Measurements from ENCODE around the gene NRIP1. TPM values are rescaled to one million over a fixed set of nuclear protein-coding genes. Genes with fewer than 3 reads are reported as not detected.

NRIP1 gene
- total RNA-seq, 1 donor from 2014 or later: 58.5 TPM

DNA sequence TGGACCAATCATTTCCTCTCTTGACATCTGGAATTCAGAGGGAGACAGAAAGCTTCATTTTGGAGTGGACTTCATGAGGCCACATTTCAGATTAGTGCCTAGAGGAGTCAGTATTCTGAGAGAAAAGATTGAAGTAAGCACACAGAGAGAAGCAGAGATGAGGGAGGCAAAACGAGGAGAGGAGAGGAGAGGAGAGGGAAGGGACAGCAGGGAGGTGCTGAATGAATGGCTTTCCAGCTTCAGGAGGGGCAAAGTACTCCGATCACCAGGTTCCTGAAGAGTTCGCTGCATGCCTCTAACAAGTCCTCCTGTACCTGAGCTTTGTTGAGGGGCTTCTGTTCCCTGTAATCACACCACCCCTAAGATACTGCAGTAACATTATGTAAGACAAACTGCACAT, 76.0 kb downstream of the NRIP1 start:
- Histone ChIP-seq H3K27ac (ENCODE audit: low read depth, low read length) (no peak overlapping the region), H3K9me3 (ENCODE audit: control insufficient read depth in 3 of 3, low read length in 3 of 3) (no peaks in the 10 kb centered on the region), H3K27me3 (ENCODE audit: control insufficient read depth in 3 of 3, insufficient read depth in 3 of 3, low read length in 3 of 3) (no peaks in the 10 kb centered on the region), H3K9ac (ENCODE audit: low read depth in 1 of 3, low read length in 3 of 3) (no peak overlapping the region), H3K4me3 (ENCODE audit: low read length in 3 of 3) (no peak overlapping the region), H3K36me3 (ENCODE audit: control insufficient read depth in 3 of 3, insufficient read depth in 3 of 3, low read length in 3 of 3) (peaks cover 0 to 7% (median 0%) of the 10 kb centered on the region in 3 donors), H3K4me1 (ENCODE audit: control insufficient read depth in 3 of 3, insufficient read depth in 3 of 3, low read length in 3 of 3) (peaks cover 8 to 12% (median 9%) of the 10 kb centered on the region in 3 donors)

- H3K9me3 ChIP-seq (ENCODE audit: control insufficient read depth in 3 of 3, low read length in 3 of 3): no peaks in the 10 kb centered on the region
- no peak overlapping the region for H3K9ac ChIP-seq (ENCODE audit: low read depth in 1 of 3, low read length in 3 of 3)
- H3K27ac ChIP-seq (ENCODE audit: low read depth, low read length): no peak overlapping the region
- no peaks in the 10 kb centered on the region for H3K27me3 ChIP-seq (ENCODE audit: control insufficient read depth in 3 of 3, insufficient read depth in 3 of 3, low read length in 3 of 3)
- H3K36me3 ChIP-seq (ENCODE audit: control insufficient read depth in 3 of 3, insufficient read depth in 3 of 3, low read length in 3 of 3): peaks cover 0 to 7% (median 0%) of the 10 kb centered on the region in 3 donors
- H3K4me3 ChIP-seq (ENCODE audit: low read length in 3 of 3): no peak overlapping the region
- peaks cover 8 to 12% (median 9%) of the 10 kb centered on the region in 3 donors for H3K4me1 ChIP-seq (ENCODE audit: control insufficient read depth in 3 of 3, insufficient read depth in 3 of 3, low read length in 3 of 3)
These were observed 77.2 kb downstream of the NRIP1 start for GRCh38 chr21:14987370-14988170.

GRCh38 chr21:14985306-14985705, 79.5 kb downstream of the NRIP1 start:
- no peaks in the 10 kb centered on the region for H3K9me3 ChIP-seq (ENCODE audit: control insufficient read depth in 3 of 3, low read length in 3 of 3)
- H3K9ac ChIP-seq (ENCODE audit: low read depth in 1 of 3, low read length in 3 of 3): no peak overlapping the region
- no peak overlapping the region for H3K4me3 ChIP-seq (ENCODE audit: low read length in 3 of 3)
- H3K36me3 ChIP-seq (ENCODE audit: control insufficient read depth in 3 of 3, insufficient read depth in 3 of 3, low read length in 3 of 3): peaks cover 0 to 5% (median 0%) of the 10 kb centered on the region in 3 donors
- no peaks in the 10 kb centered on the region for H3K27me3 ChIP-seq (ENCODE audit: control insufficient read depth in 3 of 3, insufficient read depth in 3 of 3, low read length in 3 of 3)
- peaks cover 7 to 8% (median 8%) of the 10 kb centered on the region in 3 donors for H3K4me1 ChIP-seq (ENCODE audit: control insufficient read depth in 3 of 3, insufficient read depth in 3 of 3, low read length in 3 of 3)
- no peak overlapping the region for H3K27ac ChIP-seq (ENCODE audit: low read depth, low read length)

GRCh38 chr21:14982336-14982735, 82.5 kb downstream of the NRIP1 start:
- Histone ChIP-seq H3K4me1 (ENCODE audit: control insufficient read depth in 3 of 3, insufficient read depth in 3 of 3, low read length in 3 of 3) (peaks cover 0 to 2% (median 0%) of the 10 kb centered on the region in 3 donors), H3K27me3 (ENCODE audit: control insufficient read depth in 3 of 3, insufficient read depth in 3 of 3, low read length in 3 of 3) (no peaks in the 10 kb centered on the region), H3K27ac (ENCODE audit: low read depth, low read length) (no peak overlapping the region), H3K9ac (ENCODE audit: low read depth in 1 of 3, low read length in 3 of 3) (no peak overlapping the region), H3K36me3 (ENCODE audit: control insufficient read depth in 3 of 3, insufficient read depth in 3 of 3, low read length in 3 of 3) (no peaks in the 10 kb centered on the region), H3K4me3 (ENCODE audit: low read length in 3 of 3) (no peak overlapping the region), H3K9me3 (ENCODE audit: control insufficient read depth in 3 of 3, low read length in 3 of 3) (no peaks in the 10 kb centered on the region)

DNA sequence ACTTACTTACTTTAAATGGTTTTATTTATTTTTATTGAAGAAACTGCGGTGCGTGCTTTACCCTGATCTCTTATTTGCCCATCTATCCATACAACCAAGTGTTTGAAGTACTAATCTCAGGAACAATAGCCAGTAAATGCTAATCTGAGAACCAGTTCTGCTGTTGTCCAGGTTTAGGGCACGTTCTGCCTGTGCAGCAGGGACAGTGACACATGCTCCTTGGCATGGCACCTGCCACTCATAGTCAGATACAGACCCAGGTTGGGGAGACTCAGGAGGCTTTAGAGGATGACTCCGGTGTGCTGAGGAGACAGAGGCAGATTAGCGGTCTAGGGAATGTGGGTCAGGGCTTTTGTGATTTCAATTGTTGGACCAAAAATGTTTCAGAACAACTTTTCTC, 83.6 kb downstream of the NRIP1 start:
- Histone ChIP-seq H3K36me3 (ENCODE audit: control insufficient read depth in 3 of 3, insufficient read depth in 3 of 3, low read length in 3 of 3) (no peaks in the 10 kb centered on the region), H3K9me3 (ENCODE audit: control insufficient read depth in 3 of 3, low read length in 3 of 3) (no peaks in the 10 kb centered on the region), H3K9ac (ENCODE audit: low read depth in 1 of 3, low read length in 3 of 3) (no peak overlapping the region), H3K27me3 (ENCODE audit: control insufficient read depth in 3 of 3, insufficient read depth in 3 of 3, low read length in 3 of 3) (no peaks in the 10 kb centered on the region), H3K4me3 (ENCODE audit: low read length in 3 of 3) (no peak overlapping the region), H3K27ac (ENCODE audit: low read depth, low read length) (no peak overlapping the region), H3K4me1 (ENCODE audit: control insufficient read depth in 3 of 3, insufficient read depth in 3 of 3, low read length in 3 of 3) (peaks cover 0 to 2% (median 0%) of the 10 kb centered on the region in 3 donors)

DNA sequence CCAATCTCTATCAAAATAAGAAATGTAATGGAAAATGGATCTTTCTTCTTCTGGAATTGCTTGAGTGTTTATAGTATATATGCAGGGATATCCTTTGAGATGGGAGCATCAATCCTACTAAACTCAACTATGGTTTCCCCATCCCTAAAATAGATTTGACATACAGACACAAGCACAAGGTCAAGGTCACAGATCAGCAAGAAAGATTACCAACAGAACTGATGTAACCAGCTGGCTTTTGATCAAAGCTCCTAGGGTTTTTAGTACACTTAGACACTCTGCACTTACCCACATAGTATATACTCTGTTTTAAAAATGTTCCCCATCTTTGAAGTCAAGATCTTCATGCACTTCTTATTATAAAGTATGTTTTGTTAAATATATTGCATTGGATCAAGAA, 85.5 kb downstream of the NRIP1 start:
- no peak overlapping the region for H3K4me3 ChIP-seq (ENCODE audit: low read length in 3 of 3)
- H3K36me3 ChIP-seq (ENCODE audit: control insufficient read depth in 3 of 3, insufficient read depth in 3 of 3, low read length in 3 of 3): peaks cover 0 to 2% (median 0%) of the 10 kb centered on the region in 3 donors
- no peak overlapping the region for H3K27ac ChIP-seq (ENCODE audit: low read depth, low read length)
- no peaks in the 10 kb centered on the region for H3K27me3 ChIP-seq (ENCODE audit: control insufficient read depth in 3 of 3, insufficient read depth in 3 of 3, low read length in 3 of 3)
- H3K9ac ChIP-seq (ENCODE audit: low read depth in 1 of 3, low read length in 3 of 3): no peak overlapping the region
- H3K4me1 ChIP-seq (ENCODE audit: control insufficient read depth in 3 of 3, insufficient read depth in 3 of 3, low read length in 3 of 3): peaks cover 0 to 2% (median 0%) of the 10 kb centered on the region in 3 donors
- H3K9me3 ChIP-seq (ENCODE audit: control insufficient read depth in 3 of 3, low read length in 3 of 3): no peaks in the 10 kb centered on the region

DNA sequence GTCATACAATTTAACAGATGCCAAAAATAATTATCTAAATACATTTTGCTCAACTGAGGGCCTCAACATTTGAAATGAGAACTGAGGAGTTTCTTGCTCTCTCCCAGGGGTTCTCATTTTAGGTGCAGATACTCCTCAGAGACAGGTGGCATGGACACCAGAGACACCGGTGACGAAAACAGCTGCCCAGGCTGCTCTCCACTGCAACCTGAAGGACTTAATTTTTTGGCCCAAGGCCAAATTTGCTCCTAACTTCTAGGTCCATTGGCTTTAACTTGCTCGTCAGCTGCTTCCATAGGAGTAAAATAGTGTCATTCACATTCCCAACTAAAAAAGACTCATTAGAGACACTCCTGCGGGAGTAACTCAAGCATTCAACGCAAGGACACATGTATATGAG, 87.0 kb downstream of the NRIP1 start:
- Histone ChIP-seq H3K4me1 (ENCODE audit: control insufficient read depth in 3 of 3, insufficient read depth in 3 of 3, low read length in 3 of 3) (peaks cover 0 to 2% (median 0%) of the 10 kb centered on the region in 3 donors), H3K9me3 (ENCODE audit: control insufficient read depth in 3 of 3, low read length in 3 of 3) (no peaks in the 10 kb centered on the region), H3K27ac (ENCODE audit: low read depth, low read length) (no peak overlapping the region), H3K4me3 (ENCODE audit: low read length in 3 of 3) (no peak overlapping the region), H3K36me3 (ENCODE audit: control insufficient read depth in 3 of 3, insufficient read depth in 3 of 3, low read length in 3 of 3) (peaks cover 0 to 2% (median 0%) of the 10 kb centered on the region in 3 donors), H3K27me3 (ENCODE audit: control insufficient read depth in 3 of 3, insufficient read depth in 3 of 3, low read length in 3 of 3) (no peaks in the 10 kb centered on the region), H3K9ac (ENCODE audit: low read depth in 1 of 3, low read length in 3 of 3) (no peak overlapping the region)

- H3K9ac ChIP-seq (ENCODE audit: low read depth in 1 of 3, low read length in 3 of 3): no peak overlapping the region
- no peak overlapping the region for H3K4me3 ChIP-seq (ENCODE audit: low read length in 3 of 3)
- H3K4me1 ChIP-seq (ENCODE audit: control insufficient read depth in 3 of 3, insufficient read depth in 3 of 3, low read length in 3 of 3): peaks cover 0 to 2% (median 0%) of the 10 kb centered on the region in 3 donors
- no peak overlapping the region for H3K27ac ChIP-seq (ENCODE audit: low read depth, low read length)
- no peaks in the 10 kb centered on the region for H3K27me3 ChIP-seq (ENCODE audit: control insufficient read depth in 3 of 3, insufficient read depth in 3 of 3, low read length in 3 of 3)
- no peaks in the 10 kb centered on the region for H3K9me3 ChIP-seq (ENCODE audit: control insufficient read depth in 3 of 3, low read length in 3 of 3)
- H3K36me3 ChIP-seq (ENCODE audit: control insufficient read depth in 3 of 3, insufficient read depth in 3 of 3, low read length in 3 of 3): peaks cover 0 to 2% (median 0%) of the 10 kb centered on the region in 3 donors
These were observed 89.5 kb downstream of the NRIP1 start for GRCh38 chr21:14975136-14975919.

- Histone ChIP-seq H3K9me3 (ENCODE audit: control insufficient read depth in 3 of 3, low read length in 3 of 3) (no peaks in the 10 kb centered on the region), H3K27ac (ENCODE audit: low read depth, low read length) (no peak overlapping the region), H3K4me1 (ENCODE audit: control insufficient read depth in 3 of 3, insufficient read depth in 3 of 3, low read length in 3 of 3) (no peaks in the 10 kb centered on the region), H3K27me3 (ENCODE audit: control insufficient read depth in 3 of 3, insufficient read depth in 3 of 3, low read length in 3 of 3) (no peaks in the 10 kb centered on the region), H3K4me3 (ENCODE audit: low read length in 3 of 3) (no peak overlapping the region), H3K36me3 (ENCODE audit: control insufficient read depth in 3 of 3, insufficient read depth in 3 of 3, low read length in 3 of 3) (peaks cover 5 to 8% (median 7%) of the 10 kb centered on the region in 3 donors), H3K9ac (ENCODE audit: low read depth in 1 of 3, low read length in 3 of 3) (no peak overlapping the region)
These were observed 92.1 kb downstream of the NRIP1 start for GRCh38 chr21:14972678-14973077.

GRCh38 chr21:14968821-14969220, 96.0 kb downstream of the NRIP1 start:
- no peaks in the 10 kb centered on the region for H3K9me3 ChIP-seq (ENCODE audit: control insufficient read depth in 3 of 3, low read length in 3 of 3)
- peaks cover 7 to 29% (median 21%) of the 10 kb centered on the region in 3 donors for H3K36me3 ChIP-seq (ENCODE audit: control insufficient read depth in 3 of 3, insufficient read depth in 3 of 3, low read length in 3 of 3)
- H3K4me1 ChIP-seq (ENCODE audit: control insufficient read depth in 3 of 3, insufficient read depth in 3 of 3, low read length in 3 of 3): no peaks in the 10 kb centered on the region
- no peak overlapping the region for H3K4me3 ChIP-seq (ENCODE audit: low read length in 3 of 3)
- no peak overlapping the region for H3K27ac ChIP-seq (ENCODE audit: low read depth, low read length)
- no peaks in the 10 kb centered on the region for H3K27me3 ChIP-seq (ENCODE audit: control insufficient read depth in 3 of 3, insufficient read depth in 3 of 3, low read length in 3 of 3)
- H3K9ac ChIP-seq (ENCODE audit: low read depth in 1 of 3, low read length in 3 of 3): no peak overlapping the region
